HEK293T (cell line): ENCODE results near the gene ZXDC.

Source experiments
- CTCF ChIA-PET: fragments of 350-600 bp; formaldehyde crosslinking; extraction: SDS; loops from one replicate; lab custom pipeline; 2021; ENCODE audit warnings: antibody characterized with exemption, inconsistent platforms; lab: Yijun Ruan, JAX
- POLR2A ChIA-PET: fragments of 350-600 bp; formaldehyde crosslinking; extraction: SDS; loops from one replicate; lab custom pipeline; 2020; ENCODE audit warnings: antibody characterized with exemption, inconsistent platforms; lab: Yijun Ruan, JAX
- DNase-seq: peaks from one replicate; pipeline ENCODE4 v3.0.0; 2012; ENCODE audit warnings: mixed read lengths; ENCODE audit errors: extremely low spot score
- ARNT ChIP-seq: fragments of 450-650 bp; IDR thresholded peaks from 2 replicates; pipeline ENCODE4 v1.6.1; 2017; ENCODE audit warnings: mild to moderate bottlenecking
- BHLHE40 ChIP-seq: fragments of 450-650 bp; IDR thresholded peaks from 2 replicates; pipeline ENCODE4 v1.6.1; 2016; ENCODE audit warnings: mild to moderate bottlenecking, moderate library complexity, borderline replicate concordance
- CTBP1 ChIP-seq: fragments of 450-650 bp; IDR thresholded peaks from 2 replicates; pipeline ENCODE4 v1.6.1; 2016; ENCODE audit warnings: borderline replicate concordance
- ELF4 ChIP-seq: fragments of 450-650 bp; IDR thresholded peaks from 2 replicates; pipeline ENCODE4 v1.6.1; 2017; ENCODE audit warnings: antibody characterized with exemption
- FOXA1 ChIP-seq: fragments of 450-650 bp; IDR thresholded peaks from 2 replicates; pipeline ENCODE4 v1.6.1; 2016; ENCODE audit warnings: mild to moderate bottlenecking
- FOXK2 ChIP-seq: fragments of 450-650 bp; IDR thresholded peaks from 2 replicates; pipeline ENCODE4 v1.6.1; 2016; ENCODE audit warnings: mild to moderate bottlenecking
- FOXM1 ChIP-seq: fragments of 450-650 bp; IDR thresholded peaks from 2 replicates; pipeline ENCODE4 v1.6.1; 2017; ENCODE audit warnings: mild to moderate bottlenecking, borderline replicate concordance
- HDGF ChIP-seq: fragments of 450-650 bp; IDR thresholded peaks from 2 replicates; pipeline ENCODE4 v1.6.1; 2017; ENCODE audit warnings: antibody characterized with exemption, borderline replicate concordance
- L3MBTL2 ChIP-seq: fragments of 450-650 bp; conservative IDR thresholded peaks from 2 replicates; pipeline ENCODE4 v1.6.1; 2016; ENCODE audit warnings: mild to moderate bottlenecking
- LEF1 ChIP-seq: fragments of 450-650 bp; IDR thresholded peaks from 2 replicates; pipeline ENCODE4 v1.6.1; 2017; ENCODE audit warnings: mild to moderate bottlenecking, borderline replicate concordance
- NFRKB ChIP-seq: fragments of 450-650 bp; IDR thresholded peaks from 2 replicates; pipeline ENCODE4 v1.6.1; 2016; ENCODE audit warnings: mild to moderate bottlenecking, moderate library complexity
- SP1 ChIP-seq: fragments of 450-650 bp; IDR thresholded peaks from 2 replicates; pipeline ENCODE4 v1.6.1; 2017
- SUZ12 ChIP-seq: fragments of 450-650 bp; IDR thresholded peaks from 2 replicates; pipeline ENCODE4 v1.6.1; 2016; ENCODE audit warnings: mild to moderate bottlenecking
- TARDBP ChIP-seq: fragments of 450-650 bp; IDR thresholded peaks from 2 replicates; pipeline ENCODE4 v1.6.1; 2016
- ZNF384 ChIP-seq: fragments of 450-650 bp; IDR thresholded peaks from 2 replicates; pipeline ENCODE4 v1.6.1; 2016
- TF ChIP-seq, protein P1 (sequence below): fragments of 450-650 bp; IDR thresholded peaks from 2 replicates; pipeline ENCODE4 v1.6.1; 2016

Gene ZXDC

DNA sequence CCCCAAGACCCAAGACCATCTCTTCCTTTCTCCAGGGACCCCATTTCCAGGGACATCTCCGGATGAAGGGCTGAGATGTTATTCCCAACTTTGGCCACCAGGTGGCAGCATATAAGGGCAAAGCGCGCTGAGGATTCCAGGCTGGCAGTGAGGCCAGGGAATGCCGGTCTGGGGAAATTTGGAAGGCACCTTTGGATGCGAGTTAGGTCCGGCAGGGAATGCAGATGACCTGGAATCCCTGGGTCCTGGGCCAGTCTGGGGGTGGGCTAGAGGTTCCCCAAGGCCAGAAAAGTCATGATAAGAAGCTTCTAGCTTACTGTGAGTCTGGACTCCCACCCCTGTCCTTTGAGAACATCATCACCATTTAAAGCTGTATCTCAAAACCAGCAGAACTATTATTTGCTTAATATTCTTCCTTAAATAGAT lies 46.7 kb upstream of the ZXDC start:
- TF ChIP-seq FOXM1 (no peak), BHLHE40 (no peak), ARNT (no peak), FOXA1 (no peak)
- TF ChIP-seq, protein P1, sequence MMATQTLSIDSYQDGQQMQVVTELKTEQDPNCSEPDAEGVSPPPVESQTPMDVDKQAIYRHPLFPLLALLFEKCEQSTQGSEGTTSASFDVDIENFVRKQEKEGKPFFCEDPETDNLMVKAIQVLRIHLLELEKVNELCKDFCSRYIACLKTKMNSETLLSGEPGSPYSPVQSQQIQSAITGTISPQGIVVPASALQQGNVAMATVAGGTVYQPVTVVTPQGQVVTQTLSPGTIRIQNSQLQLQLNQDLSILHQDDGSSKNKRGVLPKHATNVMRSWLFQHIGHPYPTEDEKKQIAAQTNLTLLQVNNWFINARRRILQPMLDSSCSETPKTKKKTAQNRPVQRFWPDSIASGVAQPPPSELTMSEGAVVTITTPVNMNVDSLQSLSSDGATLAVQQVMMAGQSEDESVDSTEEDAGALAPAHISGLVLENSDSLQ: no peak
- DNase-seq: peak; percentile 80
- POLR2A ChIA-PET: no interaction called here
- CTCF ChIA-PET: interaction anchor here (0.6 to 1.5 kb wide), 4 partner anchors 9 to 936 kb away, joined by 3 to 6 read pairs (median 3); no protein-coding TSS in a partner anchor

DNA sequence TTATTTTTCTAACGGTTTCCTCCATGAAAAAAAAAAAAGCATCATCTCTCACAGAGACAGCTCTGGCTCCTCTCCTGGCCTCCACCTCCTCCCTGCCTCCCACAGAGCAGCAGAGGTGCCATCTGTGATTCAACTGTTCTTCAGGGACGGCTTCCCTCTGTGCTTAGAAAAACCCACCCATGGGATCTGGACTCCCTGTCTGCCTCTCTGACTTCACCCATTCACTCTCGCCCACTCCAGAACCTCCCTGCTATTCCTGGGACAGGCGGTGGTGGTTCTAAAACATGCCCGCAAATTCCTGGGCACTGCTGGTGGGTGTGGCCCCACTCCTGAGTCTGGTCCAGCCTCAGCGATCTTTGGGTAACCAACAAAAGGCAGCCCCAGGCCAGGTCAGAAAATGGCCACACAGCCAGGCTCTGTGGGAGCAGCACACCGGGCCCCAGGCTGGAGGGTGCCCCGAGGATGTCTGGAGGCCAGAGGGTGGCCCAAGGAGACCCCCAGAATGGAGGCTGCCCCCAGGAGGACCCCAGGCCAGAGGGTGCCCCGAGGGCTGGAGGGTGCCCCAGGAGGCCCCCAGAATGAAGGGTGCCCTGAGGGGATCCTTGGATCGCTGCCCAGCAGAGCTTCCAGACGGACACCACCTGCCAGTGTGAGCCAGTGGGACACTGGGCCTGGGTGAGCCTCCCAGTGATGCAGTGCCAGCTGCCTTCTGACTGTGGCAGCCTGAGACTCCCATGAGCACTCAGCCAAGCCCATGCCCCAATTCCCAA lies 45.6 kb upstream of the ZXDC start:
- DNase-seq: no peak
- TF ChIP-seq ELF4: no peak
- no peak for TF ChIP-seq SUZ12
- no peak for TF ChIP-seq L3MBTL2
- TF ChIP-seq, protein P1: no peak
- no peak for TF ChIP-seq LEF1
- TF ChIP-seq SP1: no peak
- no peak for TF ChIP-seq CTBP1
- TF ChIP-seq NFRKB: no peak
- no peak for TF ChIP-seq FOXK2
- TF ChIP-seq ZNF384: no peak
- TF ChIP-seq TARDBP: no peak
- no peak for TF ChIP-seq FOXM1
- TF ChIP-seq ARNT: no peak
- TF ChIP-seq BHLHE40: no peak
- TF ChIP-seq HDGF: no peak
- TF ChIP-seq FOXA1: no peak
- ChIA-PET POLR2A (no interaction called here), CTCF (no interaction called here)

DNA sequence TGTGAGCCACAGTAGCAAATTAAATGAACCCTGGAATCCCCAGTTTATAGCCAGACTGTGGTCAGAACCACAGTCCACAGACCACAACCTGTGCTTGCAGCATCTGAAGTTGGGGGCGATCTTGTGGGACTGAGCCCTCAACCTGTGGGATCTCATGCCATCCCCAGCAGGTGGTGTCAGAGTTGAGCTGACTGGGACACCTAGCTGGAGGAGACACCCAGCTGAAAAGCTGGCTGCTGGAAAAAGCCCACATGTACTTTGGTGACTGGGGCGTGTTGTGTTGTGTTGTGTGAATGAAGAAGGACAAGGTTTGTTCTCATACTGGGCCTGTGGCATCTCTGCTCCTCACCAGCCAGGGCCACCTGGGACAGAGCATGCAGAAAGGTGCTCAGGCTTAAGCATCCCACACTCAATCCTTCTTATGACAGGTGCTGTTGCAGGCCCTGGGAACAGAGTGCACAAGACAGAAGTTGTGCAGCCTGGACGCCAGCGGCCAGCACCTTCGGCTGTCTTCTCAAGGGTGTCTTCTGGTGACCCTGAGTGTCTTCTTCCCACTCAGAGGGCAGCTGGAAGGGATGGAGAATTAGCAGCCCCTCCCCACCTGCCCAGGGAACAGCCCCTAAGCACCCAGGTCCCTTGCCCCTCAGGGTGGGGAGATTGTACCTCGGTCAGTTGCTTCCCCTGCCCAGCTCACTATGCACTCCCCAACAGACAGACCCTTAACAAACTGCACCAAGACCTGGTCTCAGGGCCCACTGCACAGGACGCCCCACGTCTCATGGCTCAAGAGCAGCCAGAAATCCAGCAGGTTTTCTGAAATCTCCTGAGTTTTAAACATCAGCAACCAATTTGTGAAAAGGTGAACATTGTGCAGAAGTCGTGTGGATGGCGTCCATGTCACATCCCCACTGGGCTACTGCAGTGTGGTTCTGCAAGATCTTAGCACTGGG lies 44.1 kb upstream of the ZXDC start:
- POLR2A ChIA-PET: no interaction called here
- CTCF ChIA-PET: no interaction called here
- DNase-seq: no peak

DNA sequence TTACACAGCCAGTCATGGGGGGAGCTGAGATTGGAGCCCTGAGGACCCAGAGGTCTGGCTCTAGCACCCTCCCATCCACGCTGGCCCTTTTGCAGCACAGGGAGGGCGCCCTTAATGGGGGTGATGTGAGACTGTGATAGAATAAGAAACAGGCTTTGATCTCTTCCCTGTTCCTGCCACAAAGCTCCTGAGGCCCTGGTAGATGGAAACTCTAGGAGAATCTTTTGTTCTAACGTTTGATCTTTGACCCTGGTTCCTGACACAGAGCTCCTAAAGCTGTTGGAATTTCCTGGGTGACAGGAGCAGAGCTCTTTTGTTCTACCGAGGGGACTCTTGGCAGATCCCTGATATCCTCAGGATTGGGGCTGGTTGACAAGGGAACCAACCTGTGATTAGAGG lies 43.1 kb upstream of the ZXDC start:
- POLR2A ChIA-PET: no interaction called here
- TF ChIP-seq ARNT: no peak
- no peak for TF ChIP-seq ZNF384
- TF ChIP-seq SUZ12: no peak
- TF ChIP-seq NFRKB: no peak
- no peak for TF ChIP-seq CTBP1
- CTCF ChIA-PET: no interaction called here
- DNase-seq: no peak

More for the DNA sequence above, 44.1 kb upstream of the ZXDC start:
- TF ChIP-seq, protein P1: no peak
- TF ChIP-seq ZNF384 (no peak), ELF4 (no peak), BHLHE40 (no peak), ARNT (no peak), FOXA1 (no peak), FOXM1 (no peak), LEF1 (no peak), SUZ12 (no peak), NFRKB (no peak)

DNA sequence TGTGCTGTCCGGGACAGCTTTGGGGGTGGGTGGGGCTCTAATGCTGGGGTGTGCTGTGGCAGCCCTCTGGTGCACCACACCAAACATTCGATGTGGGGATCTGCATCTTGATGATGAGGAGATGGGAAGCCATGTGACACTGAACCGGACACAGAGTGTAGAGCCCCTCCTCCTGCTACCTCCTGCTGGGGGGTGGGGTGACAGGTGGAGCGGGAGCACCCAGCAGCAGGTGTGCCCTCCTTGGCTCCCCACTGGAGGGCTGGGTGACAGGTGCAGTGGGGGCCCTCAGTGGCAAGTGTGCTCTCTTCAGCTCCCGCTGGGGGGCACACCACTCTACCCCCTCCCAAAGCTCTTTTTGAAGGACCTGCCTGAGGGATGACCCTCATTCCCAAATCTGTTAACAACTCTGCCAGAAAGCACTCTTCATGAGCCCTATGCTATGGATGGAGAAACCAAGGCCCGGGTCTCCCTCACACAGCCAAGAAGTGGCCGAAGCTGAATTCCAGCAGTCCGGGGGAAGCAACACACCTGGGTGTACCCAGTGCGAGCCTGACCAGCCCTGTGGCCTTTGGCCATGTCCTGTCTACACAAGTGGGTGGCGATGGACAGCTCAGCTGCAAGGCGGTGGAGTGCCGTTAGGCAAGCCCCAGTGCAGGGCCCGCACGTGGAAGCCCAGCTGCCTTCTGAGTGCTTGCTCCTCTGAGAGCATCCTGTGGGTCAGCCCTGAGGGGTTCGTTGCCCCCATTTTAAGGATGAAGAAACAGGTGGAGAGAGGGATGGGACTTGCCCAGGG lies 42.5 kb upstream of the ZXDC start:
- TF ChIP-seq FOXM1 (no peak), ARNT (no peak), FOXA1 (no peak), FOXK2 (no peak)
- no peak for DNase-seq
- POLR2A ChIA-PET: no interaction called here
- CTCF ChIA-PET: no interaction called here
